K562 (cell line): ENCODE measurements around the gene FAM114A2. TPM values are rescaled to one million over a fixed set of nuclear protein-coding genes. Genes with fewer than 3 reads are reported as not detected.
A peak's percentile ranks its signal among the peaks of the same experiment; 100 is the strongest.

ENCODE experiments used
- ATAC-seq: fragments of 200-7000 bp; cut with Tn5 transposase; 3 replicates; pipeline ENCODE4 v1.9.1; 2020; ENCODE audit warnings: moderate library complexity
- BruUV-seq: library from RNA; stranded (reverse); fragments of 400-500 nt; replicated peaks from 2 replicates; lab custom pipeline; 2021; lab: Mats Ljungman, UMichigan
- CTCF ChIA-PET: fragments of 300-600 bp; formaldehyde crosslinking; extraction: SDS; loops from one replicate; lab custom pipeline; 2021; ENCODE audit warnings: low intra/inter-chr PET ratio; lab: Yijun Ruan, JAX
- POLR2A ChIA-PET: fragments of 300-600, 350-650 bp; sonication (Branson Sonifier 250); formaldehyde crosslinking; extraction: SDS; loops from one replicate; lab custom pipeline; 2021; ENCODE audit warnings: antibody characterized with exemption, inconsistent platforms; lab: Yijun Ruan, JAX
- DNase-seq, 4 experiments: peaks; one replicate each; pipeline versions ENCODE4 v3.0.0 to v3.0.0-alpha.2; 2011 to 2018; ENCODE audit warnings: low spot score in 3 of 4, mixed read lengths in 3 of 4; ENCODE audit errors: extremely low read depth in 1 of 4
- FAIRE-seq: peaks from 2 replicates; lab custom pipeline; 2011; peaks lifted over from hg19 to GRCh38; lab: Jason Lieb, UNC
- H2AFZ ChIP-seq: 2 replicates; pipeline ENCODE4 v1.6.0; 2011; ENCODE audit warnings: low read depth, low read length, control low read depth, inconsistent platforms
- H3K27ac ChIP-seq: fragments of 200-600 bp; 3 replicates; pipeline ENCODE4 v1.8.0; 2011; ENCODE audit warnings: low read depth, mild to moderate bottlenecking, control low read depth, inconsistent platforms, low read length, moderate library complexity, mixed read lengths; ENCODE audit errors: extremely low read depth
- H3K27me3 ChIP-seq, 2 experiments: fragments of 300-600 bp in 1 of 2; 2 replicates in 1 of 2; 3 replicates in 1 of 2; pipeline versions ENCODE4 v1.6.0 to v1.8.0; 2011; ENCODE audit warnings: inconsistent platforms in 2 of 2, low read length in 2 of 2, mild to moderate bottlenecking in 1 of 2, mixed read lengths in 1 of 2, moderate library complexity in 1 of 2; ENCODE audit not compliant: control insufficient read depth in 2 of 2, insufficient read depth in 2 of 2
- H3K36me3 ChIP-seq: fragments of 300-600 bp; 3 replicates; pipeline ENCODE4 v1.8.0; 2011; ENCODE audit warnings: mild to moderate bottlenecking, low read length, inconsistent platforms; ENCODE audit not compliant: control insufficient read depth, insufficient read depth
- H3K4me1 ChIP-seq, 2 experiments: fragments of 200-600 bp in 1 of 2; replicated peaks in 1 of 2; 2 replicates in 1 of 2; 3 replicates in 1 of 2; pipeline versions ENCODE4 v1.5.1 to v1.8.0; 2011; ENCODE audit warnings: inconsistent platforms in 2 of 2, low read length in 2 of 2, mild to moderate bottlenecking in 1 of 2, mixed read lengths in 1 of 2, moderate library complexity in 1 of 2; ENCODE audit not compliant: control insufficient read depth in 2 of 2, insufficient read depth in 2 of 2
- H3K4me2 ChIP-seq: 2 replicates; pipeline ENCODE4 v1.6.1; 2011; ENCODE audit warnings: low read length, control low read depth, inconsistent platforms, mixed read lengths; ENCODE audit not compliant: insufficient read depth
- H3K4me3 ChIP-seq: fragments of 200-600 bp; sonication (generic), shearing (Covaris generic); 2 replicates; pipeline ENCODE4 v1.5.1; 2016; ENCODE audit warnings: control low read depth, inconsistent platforms
- H3K79me2 ChIP-seq: fragments of 200-600 bp; 3 replicates; pipeline ENCODE4 v1.8.0; 2011; ENCODE audit warnings: low read length, inconsistent platforms; ENCODE audit not compliant: control insufficient read depth, insufficient read depth
- H3K9ac ChIP-seq, 2 experiments: 2 replicates each; pipeline versions ENCODE4 v1.6.0 to v1.6.1; 2011; ENCODE audit warnings: low read depth in 2 of 2, low read length in 2 of 2, control low read depth in 1 of 2, inconsistent platforms in 1 of 2, mild to moderate bottlenecking in 1 of 2, mixed read lengths in 1 of 2; ENCODE audit not compliant: insufficient read depth in 1 of 2
- H3K9me1 ChIP-seq: one replicate; pipeline ENCODE4 v1.6.0; 2011; ENCODE audit warnings: inconsistent platforms, mild to moderate bottlenecking, low read length, moderate library complexity; ENCODE audit not compliant: control insufficient read depth, insufficient read depth
- H3K9me3 ChIP-seq: replicated peaks from 2 replicates; pipeline ENCODE4 v1.5.1; 2011; ENCODE audit warnings: low read depth, low read length, inconsistent platforms; ENCODE audit not compliant: control insufficient read depth, insufficient read depth
- H4K20me1 ChIP-seq: replicated peaks from 2 replicates; pipeline ENCODE4 v1.6.1; 2011; ENCODE audit warnings: low read length, inconsistent platforms, mixed read lengths; ENCODE audit not compliant: control insufficient read depth, insufficient read depth
- C11orf30 ChIP-seq: fragments of 450-650 bp; IDR thresholded peaks from 2 replicates; pipeline ENCODE4 v1.6.1; 2016; ENCODE audit warnings: low read depth, mild to moderate bottlenecking
- ELF4 ChIP-seq: fragments of 450-650 bp; formaldehyde crosslinking; IDR thresholded peaks from 2 replicates; pipeline ENCODE4 v1.4.0; 2022; ENCODE audit warnings: missing genetic modification characterization
- ILK ChIP-seq: fragments of 450-650 bp; IDR thresholded peaks from 2 replicates; pipeline ENCODE4 v1.6.1; 2016; ENCODE audit warnings: missing genetic modification characterization, low read depth, mild to moderate bottlenecking, missing compliant biosample characterization, moderate library complexity, borderline replicate concordance
- KDM1A ChIP-seq, 2 experiments: fragments of 450-650 bp; IDR thresholded peaks; 2 replicates each; pipeline ENCODE4 v1.6.1; 2016; ENCODE audit warnings: mild to moderate bottlenecking in 2 of 2
- KLF1 ChIP-seq: fragments of 450-650 bp; IDR thresholded peaks from 2 replicates; pipeline ENCODE4 v1.6.1; 2016; ENCODE audit warnings: missing genetic modification characterization, missing compliant biosample characterization
- MAFF ChIP-seq: IDR thresholded peaks from 2 replicates; pipeline ENCODE4 v1.6.1; 2012; ENCODE audit warnings: low read length, improper control_type of control experiment
- MAFG ChIP-seq: fragments of 450-650 bp; conservative IDR thresholded peaks from 2 replicates; pipeline ENCODE4 v1.6.1; 2016; ENCODE audit warnings: missing genetic modification characterization, missing compliant biosample characterization
- SAFB ChIP-seq: fragments of 200-400 bp; formaldehyde crosslinking; IDR thresholded peaks from 2 replicates; pipeline ENCODE4 v1.6.1; 2017; ENCODE audit warnings: low read depth, low read length, borderline replicate concordance
- SIN3A ChIP-seq, 2 experiments: fragments of 150-350 bp in 1 of 2; IDR thresholded peaks; 2 replicates each; pipeline ENCODE4 v1.6.1; 2011 to 2016; ENCODE audit warnings: borderline replicate concordance in 2 of 2, low read depth in 2 of 2, low read length in 2 of 2, mild to moderate bottlenecking in 2 of 2, moderate library complexity in 2 of 2; ENCODE audit not compliant: control insufficient read depth in 1 of 2
- SRF ChIP-seq, 2 experiments: fragments of 250-450, 450-650 bp in 1 of 2; sonication (Bioruptor Pico) in 1 of 2; sonication (generic) in 1 of 2; formaldehyde crosslinking; IDR thresholded peaks; 2 replicates each; pipeline versions ENCODE4 v1.5.0 to v1.5.1; 2020 to 2022; ENCODE audit warnings: mild to moderate bottlenecking in 1 of 2, missing genetic modification reagents in 1 of 2
- TBL1XR1 ChIP-seq, 2 experiments: IDR thresholded peaks; 2 replicates each; pipeline ENCODE4 v1.6.1; 2012; ENCODE audit warnings: improper control_type of control experiment in 2 of 2, low read length in 2 of 2, mild to moderate bottlenecking in 1 of 2
- ZKSCAN1 ChIP-seq: fragments of 150-350 bp; IDR thresholded peaks from 2 replicates; pipeline ENCODE4 v1.6.1; 2016; ENCODE audit warnings: low read depth, low read length
- ZNF316 ChIP-seq: fragments of 450-650 bp; IDR thresholded peaks from 2 replicates; pipeline ENCODE4 v1.6.1; 2016
- ZNF41 ChIP-seq: fragments of 250-450 bp; sonication (Bioruptor Pico); conservative IDR thresholded peaks from 2 replicates; pipeline ENCODE4 v1.4.0; 2020; ENCODE audit warnings: mild to moderate bottlenecking
- ZNF79 ChIP-seq: fragments of 250-450 bp; sonication (Bioruptor Pico); IDR thresholded peaks from 2 replicates; pipeline ENCODE4 v1.4.0; 2020; ENCODE audit warnings: low read depth, mild to moderate bottlenecking, moderate library complexity
- WGBS: fragments of 100-300 bp; shearing (Covaris generic); methylation state at CpG from one replicate; pipeline ENCODE4 v1.1.6; 2016; ENCODE audit warnings: low coverage, mixed read lengths; ENCODE audit not compliant: insufficient coverage; ENCODE audit errors: missing lambda C conversion rate; 5-methylcytosine and 5-hydroxymethylcytosine counted together
- in situ Hi-C: fragments of 300-500 bp; cut with MboI; formaldehyde crosslinking; loops from 4 replicates; pipeline ENCODE4 v1.15.0; 2018; ENCODE audit warnings: inconsistent platforms, mixed read lengths
- intact Hi-C: fragments of 100-400 bp; cut with micrococcal nuclease; formaldehyde crosslinking; loops from 2 replicates; pipeline ENCODE4 v1.14.2; 2022
- polyA plus RNA-seq, 8 experiments: library from polyadenylated mRNA; depleted of rRNA in 4 of 8; stranded (reverse) in 5 of 8; unstranded in 3 of 8; fragments of >200 nt; fragmentation: Nextera tagmentation in 2 of 8; fragmentation: Illumina TruSeq in 1 of 8; extraction: Ambion mirVana in 2 of 8; extraction: Trizol in 1 of 8; gene quantifications; 2 replicates each; pipeline versions ENCODE4 v1.2.1 to v1.2.3, GENCODE V29; 2011 to 2014; ENCODE audit warnings: inconsistent platforms in 1 of 8, missing spikeins in 1 of 8
- total RNA-seq, 7 experiments: library from RNA; depleted of rRNA in 6 of 7; stranded (reverse); fragments of >200 nt in 6 of 7; fragmentation: Illumina TruSeq in 2 of 7; extraction: Trizol in 2 of 7; gene quantifications; 2 replicates each; pipeline versions ENCODE4 v1.2.1 to v1.2.3, GENCODE V29; 2011 to 2021; ENCODE audit warnings: low replicate concordance in 1 of 7
- TF ChIP-seq, protein P1 (sequence below): IDR thresholded peaks from 2 replicates; pipeline ENCODE4 v1.6.1; 2016; ENCODE audit warnings: missing genetic modification characterization, missing compliant biosample characterization
- TF ChIP-seq, protein P2 (sequence below): sonication (generic); formaldehyde crosslinking; IDR thresholded peaks from 2 replicates; pipeline ENCODE4 v1.8.0; 2023; ENCODE audit warnings: missing genetic modification reagents, mild to moderate bottlenecking, borderline replicate concordance

The FAM114A2 gene
- total and polyA plus RNA-seq, 9 of the 15 experiments (the other 6 are each of a cell fraction or from before 2014, with no cell fraction given) = 14.4 to 28.1 (median 21.2) TPM

DNA sequence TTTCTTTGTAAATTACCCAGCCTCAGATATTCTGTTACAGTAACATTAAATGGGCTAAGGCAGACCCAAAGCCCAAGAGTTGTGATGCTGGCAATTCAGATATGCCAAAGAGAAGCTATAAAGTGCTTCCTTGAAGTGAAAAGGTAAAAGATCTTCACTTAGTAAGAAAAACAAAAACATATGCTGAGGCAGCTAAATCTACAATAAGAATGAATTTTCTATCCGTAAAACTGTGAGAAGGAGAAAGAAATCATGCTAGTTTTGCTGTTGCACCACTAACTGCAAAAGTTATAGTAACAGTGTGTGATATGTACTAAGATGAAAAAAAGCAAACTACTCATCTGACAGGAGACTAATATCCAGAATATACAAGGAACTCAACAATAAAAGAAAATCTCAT lies 39.9 kb downstream of the FAM114A2 start:
- Histone ChIP-seq H4K20me1 (no peaks in the 10 kb centered on the region), H3K9ac (no peak overlapping the region), H3K4me1 (no peaks in the 10 kb centered on the region), H3K4me2 (no peak overlapping the region), H3K9me3 (no peaks in the 10 kb centered on the region), H3K79me2 (no peaks in the 10 kb centered on the region), H3K4me3 (no peak overlapping the region), H3K36me3 (peaks cover 3% of the 10 kb centered on the region; the same call in 2 of the 3 replicates), H3K27me3 (no peaks in the 10 kb centered on the region), H3K27ac (no peak overlapping the region), H2AFZ (no peak overlapping the region), H3K9me1 (no peaks in the 10 kb centered on the region)
- in situ Hi-C loops (no loop called here), intact Hi-C loops (no loop called here)
- no peak for ATAC-seq
- BruUV-seq = no TSS peak
- ChIA-PET CTCF (no interaction called here), POLR2A (no interaction called here)
- 92% methylated on average over 1 of the region's 1 CpG for WGBS
- FAIRE-seq = no peak
- no peak for DNase-seq
- TF ChIP-seq SAFB (no peak), ZKSCAN1 (no peak), MAFF (0 out of 2 replicates have a peak, but pooled peaks have one; percentile 9), C11orf30 (peak; percentile 46), ZNF79 (no peak), ILK (tag) (no peak), TBL1XR1 (IDR thresholded peaks at IDR 0.05; ENCODE audit: low read length in 2 of 2) (no peak), SRF (CRISPR knock-in tag; IDR thresholded peaks at IDR 0.05) (no peak), ZNF41 (no peak), MAFG (tag) (0 out of 2 replicates have a peak, but pooled peaks have one; percentile 13), KLF1 (tag) (no peak), KDM1A (IDR thresholded peaks at IDR 0.05) (no peak), ZNF316 (peak; percentile 72), SIN3A (IDR thresholded peaks at IDR 0.05; ENCODE audit: borderline replicate concordance in 2 of 2, control insufficient read depth in 1 of 2, low read depth in 2 of 2, low read length in 2 of 2) (no peak), ELF4 (no peak)
- TF ChIP-seq, protein P1, sequence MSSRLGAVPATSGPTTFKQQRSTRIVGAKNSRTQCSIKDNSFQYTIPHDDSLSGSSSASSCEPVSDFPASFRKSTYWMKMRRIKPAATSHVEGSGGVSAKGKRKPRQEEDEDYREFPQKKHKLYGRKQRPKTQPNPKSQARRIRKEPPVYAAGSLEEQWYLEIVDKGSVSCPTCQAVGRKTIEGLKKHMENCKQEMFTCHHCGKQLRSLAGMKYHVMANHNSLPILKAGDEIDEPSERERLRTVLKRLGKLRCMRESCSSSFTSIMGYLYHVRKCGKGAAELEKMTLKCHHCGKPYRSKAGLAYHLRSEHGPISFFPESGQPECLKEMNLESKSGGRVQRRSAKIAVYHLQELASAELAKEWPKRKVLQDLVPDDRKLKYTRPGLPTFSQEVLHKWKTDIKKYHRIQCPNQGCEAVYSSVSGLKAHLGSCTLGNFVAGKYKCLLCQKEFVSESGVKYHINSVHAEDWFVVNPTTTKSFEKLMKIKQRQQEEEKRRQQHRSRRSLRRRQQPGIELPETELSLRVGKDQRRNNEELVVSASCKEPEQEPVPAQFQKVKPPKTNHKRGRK (tag) = no peak
- TF ChIP-seq, protein P2, sequence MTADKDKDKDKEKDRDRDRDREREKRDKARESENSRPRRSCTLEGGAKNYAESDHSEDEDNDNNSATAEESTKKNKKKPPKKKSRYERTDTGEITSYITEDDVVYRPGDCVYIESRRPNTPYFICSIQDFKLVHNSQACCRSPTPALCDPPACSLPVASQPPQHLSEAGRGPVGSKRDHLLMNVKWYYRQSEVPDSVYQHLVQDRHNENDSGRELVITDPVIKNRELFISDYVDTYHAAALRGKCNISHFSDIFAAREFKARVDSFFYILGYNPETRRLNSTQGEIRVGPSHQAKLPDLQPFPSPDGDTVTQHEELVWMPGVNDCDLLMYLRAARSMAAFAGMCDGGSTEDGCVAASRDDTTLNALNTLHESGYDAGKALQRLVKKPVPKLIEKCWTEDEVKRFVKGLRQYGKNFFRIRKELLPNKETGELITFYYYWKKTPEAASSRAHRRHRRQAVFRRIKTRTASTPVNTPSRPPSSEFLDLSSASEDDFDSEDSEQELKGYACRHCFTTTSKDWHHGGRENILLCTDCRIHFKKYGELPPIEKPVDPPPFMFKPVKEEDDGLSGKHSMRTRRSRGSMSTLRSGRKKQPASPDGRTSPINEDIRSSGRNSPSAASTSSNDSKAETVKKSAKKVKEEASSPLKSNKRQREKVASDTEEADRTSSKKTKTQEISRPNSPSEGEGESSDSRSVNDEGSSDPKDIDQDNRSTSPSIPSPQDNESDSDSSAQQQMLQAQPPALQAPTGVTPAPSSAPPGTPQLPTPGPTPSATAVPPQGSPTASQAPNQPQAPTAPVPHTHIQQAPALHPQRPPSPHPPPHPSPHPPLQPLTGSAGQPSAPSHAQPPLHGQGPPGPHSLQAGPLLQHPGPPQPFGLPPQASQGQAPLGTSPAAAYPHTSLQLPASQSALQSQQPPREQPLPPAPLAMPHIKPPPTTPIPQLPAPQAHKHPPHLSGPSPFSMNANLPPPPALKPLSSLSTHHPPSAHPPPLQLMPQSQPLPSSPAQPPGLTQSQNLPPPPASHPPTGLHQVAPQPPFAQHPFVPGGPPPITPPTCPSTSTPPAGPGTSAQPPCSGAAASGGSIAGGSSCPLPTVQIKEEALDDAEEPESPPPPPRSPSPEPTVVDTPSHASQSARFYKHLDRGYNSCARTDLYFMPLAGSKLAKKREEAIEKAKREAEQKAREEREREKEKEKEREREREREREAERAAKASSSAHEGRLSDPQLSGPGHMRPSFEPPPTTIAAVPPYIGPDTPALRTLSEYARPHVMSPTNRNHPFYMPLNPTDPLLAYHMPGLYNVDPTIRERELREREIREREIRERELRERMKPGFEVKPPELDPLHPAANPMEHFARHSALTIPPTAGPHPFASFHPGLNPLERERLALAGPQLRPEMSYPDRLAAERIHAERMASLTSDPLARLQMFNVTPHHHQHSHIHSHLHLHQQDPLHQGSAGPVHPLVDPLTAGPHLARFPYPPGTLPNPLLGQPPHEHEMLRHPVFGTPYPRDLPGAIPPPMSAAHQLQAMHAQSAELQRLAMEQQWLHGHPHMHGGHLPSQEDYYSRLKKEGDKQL (CRISPR knock-in tag) = no peak
